Measurements from ENCODE around the gene SRC.
A peak's percentile ranks its signal among the peaks of the same experiment; 100 is the strongest.

Gene SRC

GRCh38 chr20:37395921-37396415 lies 50.0 kb downstream of the SRC start:
- no peak for DNase-seq (ENCODE audit: low spot score)

GRCh38 chr20:37396416-37397075 lies 50.6 kb downstream of the SRC start:
- no peak for DNase-seq (ENCODE audit: low spot score)

GRCh38 chr20:37397076-37397953 lies 51.4 kb downstream of the SRC start:
- DNase-seq (ENCODE audit: low spot score) = no peak

DNA sequence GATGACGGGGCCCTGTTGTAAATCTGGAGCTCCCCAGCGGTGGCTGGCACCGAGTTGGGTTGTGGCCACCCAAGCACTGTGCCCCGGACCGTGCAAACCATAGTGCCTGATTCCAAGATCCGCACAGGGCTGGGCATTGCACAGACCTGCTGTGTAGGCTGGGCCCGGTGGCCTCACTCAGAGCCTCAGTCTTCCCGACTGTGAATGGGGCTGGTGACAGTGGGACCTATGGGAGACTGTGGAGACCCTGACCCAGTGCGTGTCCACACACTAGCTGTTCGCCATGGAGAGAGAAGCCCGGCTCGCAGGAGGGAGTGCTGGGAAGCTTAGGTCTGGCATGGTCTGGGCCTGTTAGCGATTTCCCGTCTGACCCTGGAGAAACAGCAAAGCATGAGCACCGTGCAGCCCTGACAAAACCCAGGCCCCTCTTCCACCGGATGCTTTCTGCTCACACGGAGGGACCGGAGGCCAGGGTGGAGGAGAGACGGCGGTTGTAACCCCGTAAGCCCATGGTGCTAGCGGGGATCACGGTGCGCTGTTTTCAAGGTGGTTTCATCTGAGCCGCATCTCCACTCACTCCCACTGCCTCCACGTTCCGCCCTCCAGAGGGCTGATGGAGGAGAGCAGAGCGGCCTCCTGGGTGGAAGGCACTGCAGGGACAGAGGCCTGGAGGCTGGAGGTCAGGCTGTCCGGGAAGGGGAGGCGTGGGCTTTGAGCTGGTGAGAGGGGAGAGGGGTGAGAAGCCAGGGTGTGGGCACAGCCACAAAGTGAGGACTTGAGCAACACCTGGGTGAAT lies 52.2 kb downstream of the SRC start:
- no peak for DNase-seq (ENCODE audit: low spot score)

DNA sequence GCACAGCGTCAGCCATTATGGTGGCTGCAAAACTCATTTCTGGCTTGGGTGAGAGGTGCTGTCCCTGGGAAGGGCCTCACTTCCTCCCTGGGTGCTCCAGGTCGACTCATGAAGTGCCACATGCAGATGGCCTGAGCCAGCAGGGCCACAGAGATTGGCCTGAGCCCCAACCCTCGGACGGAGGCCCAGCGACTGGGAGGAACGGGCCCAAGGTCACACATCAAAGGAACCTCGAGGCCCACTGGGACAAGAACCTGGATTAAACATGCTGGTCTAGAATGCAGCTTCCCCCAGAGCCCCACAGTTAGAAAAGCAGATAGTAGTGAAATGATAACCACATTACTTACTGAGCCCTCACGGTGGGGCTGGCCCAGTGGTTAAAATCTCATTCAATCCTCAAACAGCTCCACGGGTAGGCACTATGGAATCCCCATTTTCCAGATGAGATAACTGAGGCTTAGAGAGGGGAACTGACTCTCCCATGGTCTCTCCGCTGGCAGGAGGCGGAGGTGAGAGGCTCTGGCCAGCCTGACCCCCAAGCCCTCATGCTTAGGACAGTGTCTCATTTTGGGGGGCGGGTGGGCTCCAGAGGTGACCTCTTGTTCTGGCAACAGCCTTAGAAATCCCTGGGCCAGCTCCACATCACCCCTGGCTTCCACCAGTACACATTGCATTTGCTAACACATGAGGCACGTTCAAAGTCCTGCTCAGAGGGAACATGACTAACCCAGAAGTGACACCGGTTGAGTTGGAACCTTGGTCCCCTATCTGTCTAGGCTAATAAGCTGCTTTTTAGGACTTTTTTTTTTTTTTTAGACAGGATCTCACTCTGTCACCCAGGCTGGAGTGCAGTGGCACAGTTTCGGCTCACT lies 53.0 kb downstream of the SRC start:
- DNase-seq (ENCODE audit: low spot score) = no peak

GRCh38 chr20:37401282-37401929 lies 55.5 kb downstream of the SRC start:
- DNase-seq (ENCODE audit: low spot score) = no peak

- DNase-seq (ENCODE audit: low spot score) = no peak
Measured at GRCh38 chr20:37401930-37402675, 56.2 kb downstream of the SRC start.

DNA sequence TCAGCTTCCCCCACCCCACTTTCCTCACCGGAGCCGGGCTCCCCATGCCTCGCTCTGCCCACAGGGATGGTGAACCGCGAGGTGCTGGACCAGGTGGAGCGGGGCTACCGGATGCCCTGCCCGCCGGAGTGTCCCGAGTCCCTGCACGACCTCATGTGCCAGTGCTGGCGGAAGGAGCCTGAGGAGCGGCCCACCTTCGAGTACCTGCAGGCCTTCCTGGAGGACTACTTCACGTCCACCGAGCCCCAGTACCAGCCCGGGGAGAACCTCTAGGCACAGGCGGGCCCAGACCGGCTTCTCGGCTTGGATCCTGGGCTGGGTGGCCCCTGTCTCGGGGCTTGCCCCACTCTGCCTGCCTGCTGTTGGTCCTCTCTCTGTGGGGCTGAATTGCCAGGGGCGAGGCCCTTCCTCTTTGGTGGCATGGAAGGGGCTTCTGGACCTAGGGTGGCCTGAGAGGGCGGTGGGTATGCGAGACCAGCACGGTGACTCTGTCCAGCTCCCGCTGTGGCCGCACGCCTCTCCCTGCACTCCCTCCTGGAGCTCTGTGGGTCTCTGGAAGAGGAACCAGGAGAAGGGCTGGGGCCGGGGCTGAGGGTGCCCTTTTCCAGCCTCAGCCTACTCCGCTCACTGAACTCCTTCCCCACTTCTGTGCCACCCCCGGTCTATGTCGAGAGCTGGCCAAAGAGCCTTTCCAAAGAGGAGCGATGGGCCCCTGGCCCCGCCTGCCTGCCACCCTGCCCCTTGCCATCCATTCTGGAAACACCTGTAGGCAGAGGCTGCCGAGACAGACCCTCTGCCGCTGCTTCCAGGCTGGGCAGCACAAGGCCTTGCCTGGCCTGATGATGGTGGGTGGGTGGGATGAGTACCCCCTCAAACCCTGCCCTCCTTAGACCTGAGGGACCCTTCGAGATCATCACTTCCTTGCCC lies 57.4 kb downstream of the SRC start:
- no peak for DNase-seq (ENCODE audit: low spot score)

GRCh38 chr20:37404461-37404890 lies 58.5 kb downstream of the SRC start:
- DNase-seq (ENCODE audit: low spot score) = no peak

GRCh38 chr20:37405351-37405897 lies 59.5 kb downstream of the SRC start:
- no peak for DNase-seq (ENCODE audit: low spot score)

DNA sequence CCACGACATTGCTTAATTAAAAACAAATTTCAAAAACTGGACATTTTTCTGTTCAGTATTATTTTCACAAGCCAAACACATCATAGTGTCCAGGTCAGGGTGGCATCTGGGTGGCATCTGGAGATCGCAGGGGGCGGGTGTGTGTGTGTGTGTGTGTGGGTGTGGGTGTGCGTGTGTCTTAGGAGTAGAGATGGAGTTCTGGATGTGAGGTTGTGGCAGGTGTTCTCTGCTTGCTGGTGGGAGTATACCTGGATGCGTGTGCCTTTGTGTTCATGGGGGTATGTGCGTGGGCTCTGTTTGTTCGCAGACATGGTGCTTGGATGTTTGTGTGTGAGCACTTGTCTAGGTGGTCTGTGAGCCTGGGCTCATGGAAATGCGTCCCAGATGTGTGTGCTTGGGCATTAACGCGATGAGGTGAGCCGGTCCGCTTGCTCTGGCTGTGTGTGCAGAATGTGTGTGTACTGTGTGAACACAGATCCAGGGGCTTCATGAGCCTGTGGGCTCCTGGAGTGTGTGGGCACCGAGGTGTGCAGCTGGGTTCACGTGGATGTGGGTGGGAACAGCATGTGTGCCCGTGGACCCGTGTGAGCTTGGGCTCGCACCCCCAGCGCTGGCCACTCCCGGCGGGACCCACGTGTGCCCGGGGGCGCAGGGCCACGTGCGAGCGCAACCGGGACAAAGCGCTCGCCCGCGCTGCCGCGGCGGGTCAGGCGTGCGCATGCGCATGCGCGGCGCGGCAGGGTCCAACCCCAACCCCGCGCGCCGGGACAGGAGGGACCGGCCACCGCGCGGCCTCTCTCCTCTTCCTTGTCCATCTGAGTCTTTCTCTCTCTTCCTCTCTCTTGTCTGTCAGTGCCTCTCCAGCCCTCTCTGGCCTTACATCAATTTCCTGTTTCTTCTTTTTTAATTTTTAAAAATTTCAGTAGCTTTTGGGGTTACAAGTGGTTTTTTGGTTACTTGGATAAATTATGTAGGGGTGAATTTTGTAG lies 60.4 kb downstream of the SRC start:
- DNase-seq (ENCODE audit: low spot score) = peak; percentile 82

DNA sequence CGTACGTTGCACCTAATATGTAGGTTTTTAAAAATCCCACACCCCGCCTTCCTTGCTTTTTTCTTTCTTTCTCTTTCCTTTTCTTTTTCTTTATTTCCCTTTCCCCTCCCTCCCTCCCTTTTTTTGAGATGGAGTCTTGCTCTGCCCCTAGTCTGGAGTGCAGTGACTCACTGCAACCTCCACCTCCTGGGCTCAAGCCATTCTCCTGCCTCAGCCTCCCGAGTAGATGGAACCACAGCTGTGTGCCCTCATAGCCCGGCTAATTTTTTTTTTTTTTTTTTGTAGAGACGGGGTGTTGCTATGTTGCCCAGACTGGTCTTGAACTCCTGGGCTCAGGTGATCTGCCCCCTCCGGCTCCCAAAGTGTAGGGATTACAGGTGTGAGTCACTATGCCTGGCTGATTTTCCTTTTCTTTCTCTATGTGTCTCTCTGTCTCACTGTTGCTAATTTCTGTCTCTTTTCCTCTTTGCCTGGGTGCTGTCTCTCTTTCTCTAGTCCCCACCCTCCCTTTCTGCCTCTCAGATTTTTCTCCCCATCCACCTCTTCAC lies 61.2 kb downstream of the SRC start:
- DNase-seq (ENCODE audit: low spot score) = no peak

DNA sequence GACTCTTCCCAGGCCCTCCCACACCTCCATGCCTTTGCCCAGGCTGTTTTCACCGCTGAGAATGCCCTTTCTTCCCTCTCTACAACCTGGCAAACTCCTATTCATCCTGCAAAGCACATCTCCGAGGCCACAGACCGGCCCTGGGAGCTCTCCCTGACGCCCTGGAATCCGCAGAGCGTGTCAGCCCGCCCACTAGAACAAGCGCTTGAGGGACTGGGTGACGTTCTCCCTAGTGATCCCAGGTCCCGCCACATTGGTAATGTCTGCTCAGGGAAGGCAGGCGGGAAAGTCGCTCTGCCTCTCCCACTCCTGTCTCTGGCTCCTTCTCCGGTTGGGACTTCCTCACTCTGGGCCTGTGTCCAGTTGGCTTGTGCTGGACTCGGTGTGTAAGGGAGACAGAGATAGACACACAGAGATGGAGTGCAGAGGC lies 61.6 kb downstream of the SRC start:
- DNase-seq (ENCODE audit: low spot score) = no peak

GRCh38 chr20:37408302-37409193 lies 62.6 kb downstream of the SRC start:
- DNase-seq (ENCODE audit: low spot score) = no peak

GRCh38 chr20:37411408-37412219 lies 65.7 kb downstream of the SRC start:
- no peak for DNase-seq (ENCODE audit: low spot score)

Data from AG08395 (cell line).